Vagina (tissue), 2 donors: ENCODE measurements around the gene EVX1.

Experiments
- POLR2AphosphoS5 ChIP-seq, 2 donors: sonication (generic); formaldehyde crosslinking; IDR thresholded peaks; one replicate each; pipeline ENCODE4 v1.9.0; 2017; ENCODE audit warnings: antibody characterized with exemption in 2 of 2, mild to moderate bottlenecking in 2 of 2, low read depth in 1 of 2; ENCODE audit not compliant: insufficient read depth in 1 of 2
- TF ChIP-seq, protein P1 (sequence below), 3 experiments: fragments of 450-650 bp in 2 of 3; fragments of 200-600 bp in 1 of 3; sonication (generic) in 1 of 3; IDR thresholded peaks; one replicate each; pipeline ENCODE4 v1.5.1; 2017 to 2019; ENCODE audit warnings: antibody characterized with exemption in 3 of 3, mild to moderate bottlenecking in 2 of 3, moderate library complexity in 2 of 3

DNA sequence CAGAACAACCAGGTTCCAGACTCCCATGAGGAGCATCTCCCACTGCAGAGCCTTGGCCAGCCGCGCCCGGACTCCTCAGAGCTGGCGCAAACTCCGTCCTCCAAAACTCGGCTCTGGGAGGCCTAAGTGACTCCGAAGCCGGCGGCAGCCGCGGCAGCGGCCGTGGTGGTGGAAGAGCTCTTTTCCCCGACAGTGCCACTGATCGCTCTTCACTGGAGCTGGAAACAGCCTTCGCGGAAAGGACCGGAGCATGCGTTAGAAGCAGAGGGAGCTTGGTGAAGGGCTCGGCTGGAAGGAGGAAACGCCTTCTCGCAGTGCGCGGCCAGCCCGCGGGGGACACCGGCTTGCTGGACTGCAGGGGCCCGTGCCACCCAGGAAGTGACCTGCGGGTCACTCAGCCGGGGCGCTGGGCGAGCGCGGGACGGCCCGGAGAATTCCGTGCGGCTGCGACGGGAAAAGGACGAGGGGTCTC lies 37.7 kb upstream of the EVX1 start:
- TF ChIP-seq, protein P1, sequence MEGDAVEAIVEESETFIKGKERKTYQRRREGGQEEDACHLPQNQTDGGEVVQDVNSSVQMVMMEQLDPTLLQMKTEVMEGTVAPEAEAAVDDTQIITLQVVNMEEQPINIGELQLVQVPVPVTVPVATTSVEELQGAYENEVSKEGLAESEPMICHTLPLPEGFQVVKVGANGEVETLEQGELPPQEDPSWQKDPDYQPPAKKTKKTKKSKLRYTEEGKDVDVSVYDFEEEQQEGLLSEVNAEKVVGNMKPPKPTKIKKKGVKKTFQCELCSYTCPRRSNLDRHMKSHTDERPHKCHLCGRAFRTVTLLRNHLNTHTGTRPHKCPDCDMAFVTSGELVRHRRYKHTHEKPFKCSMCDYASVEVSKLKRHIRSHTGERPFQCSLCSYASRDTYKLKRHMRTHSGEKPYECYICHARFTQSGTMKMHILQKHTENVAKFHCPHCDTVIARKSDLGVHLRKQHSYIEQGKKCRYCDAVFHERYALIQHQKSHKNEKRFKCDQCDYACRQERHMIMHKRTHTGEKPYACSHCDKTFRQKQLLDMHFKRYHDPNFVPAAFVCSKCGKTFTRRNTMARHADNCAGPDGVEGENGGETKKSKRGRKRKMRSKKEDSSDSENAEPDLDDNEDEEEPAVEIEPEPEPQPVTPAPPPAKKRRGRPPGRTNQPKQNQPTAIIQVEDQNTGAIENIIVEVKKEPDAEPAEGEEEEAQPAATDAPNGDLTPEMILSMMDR (IDR thresholded peaks at IDR 0.05), result peak in 1 of 3 experiments; percentile 11
- peak in 1 of 2 donors; percentile 69 for TF ChIP-seq POLR2AphosphoS5 (IDR thresholded peaks at IDR 0.05; ENCODE audit: insufficient read depth in 1 of 2, low read depth in 1 of 2)
